OCI-LY1 (cell line): Measurements from ENCODE around the gene SKAP2.

Source experiments
- H2AFZ ChIP-seq: fragments of 200-600 bp; sonication (generic), shearing (Covaris generic); 2 replicates; pipeline ENCODE4 v1.6.0; 2014; ENCODE audit warnings: antibody characterized with exemption, mild to moderate bottlenecking, low read length
- H3F3A ChIP-seq: fragments of 200-600 bp; sonication (generic), shearing (Covaris generic); 2 replicates; pipeline ENCODE4 v1.6.0; 2014; ENCODE audit warnings: mild to moderate bottlenecking, antibody characterized with exemption, low read length, moderate library complexity; ENCODE audit not compliant: insufficient read depth
- H3K27ac ChIP-seq: fragments of 200-600 bp; sonication (generic); 2 replicates; pipeline ENCODE4 v1.5.1; 2014; ENCODE audit warnings: low read length, mixed run types, mild to moderate bottlenecking, low read depth; ENCODE audit not compliant: poor library complexity, severe bottlenecking
- H3K27me3 ChIP-seq: fragments of 200-600 bp; sonication (generic); 2 replicates; pipeline ENCODE4 v1.6.0; 2014; ENCODE audit warnings: antibody characterized with exemption, mild to moderate bottlenecking, low read length, moderate library complexity; ENCODE audit not compliant: insufficient read depth
- H3K36me3 ChIP-seq: fragments of 200-600 bp; sonication (generic); 2 replicates; pipeline ENCODE4 v1.6.1; 2014; ENCODE audit warnings: mild to moderate bottlenecking, antibody characterized with exemption, low read length, moderate library complexity, mixed read lengths; ENCODE audit not compliant: insufficient read depth
- H3K4me1 ChIP-seq: fragments of 200-600 bp; sonication (generic); 2 replicates; pipeline ENCODE4 v1.5.1; 2014; ENCODE audit warnings: mild to moderate bottlenecking, low read length, moderate library complexity; ENCODE audit not compliant: insufficient read depth, severe bottlenecking
- H3K4me2 ChIP-seq: fragments of 200-600 bp; sonication (generic), shearing (Covaris generic); 2 replicates; pipeline ENCODE4 v1.6.1; 2014; ENCODE audit warnings: low read length
- H3K4me3 ChIP-seq: fragments of 200-600 bp; sonication (generic); 2 replicates; pipeline ENCODE4 v1.5.1; 2014; ENCODE audit warnings: low read length, low read depth, mild to moderate bottlenecking, mixed read lengths; ENCODE audit not compliant: poor library complexity, severe bottlenecking
- H3K79me2 ChIP-seq: fragments of 200-600 bp; shearing (Covaris generic); 2 replicates; pipeline ENCODE4 v1.6.1; 2016; ENCODE audit warnings: mixed run types, low read length, mixed read lengths; ENCODE audit not compliant: insufficient read depth
- H3K9ac ChIP-seq: fragments of 200-600 bp; sonication (generic), shearing (Covaris generic); 2 replicates; pipeline ENCODE4 v1.6.1; 2014; ENCODE audit warnings: mild to moderate bottlenecking, low read length, mixed read lengths
- H3K9me2 ChIP-seq: fragments of 200-600 bp; sonication (generic), shearing (Covaris generic); 2 replicates; pipeline ENCODE4 v1.6.1; 2014; ENCODE audit warnings: low read depth, mild to moderate bottlenecking, low read length, mixed read lengths
- H3K9me3 ChIP-seq: fragments of 200-600 bp; shearing (Covaris generic); 2 replicates; pipeline ENCODE4 v1.6.1; 2014; ENCODE audit warnings: low read length, mixed read lengths
- H4K20me1 ChIP-seq: fragments of 200-600 bp; sonication (generic), shearing (Covaris generic); 2 replicates; pipeline ENCODE4 v1.6.0; 2016; ENCODE audit warnings: mild to moderate bottlenecking, low read length; ENCODE audit not compliant: insufficient read depth
- CTCF ChIP-seq: fragments of 200-600 bp; sonication (generic), shearing (Covaris generic); IDR thresholded peaks from 2 replicates; pipeline ENCODE4 v1.5.1; 2017; ENCODE audit warnings: mild to moderate bottlenecking, antibody characterized with exemption, low read length, moderate library complexity, mixed read lengths
- EZH2 ChIP-seq: fragments of 200-600 bp; sonication (generic), shearing (Covaris generic); IDR thresholded peaks from 2 replicates; pipeline ENCODE4 v1.8.0; 2017; ENCODE audit warnings: borderline replicate concordance, mixed run types, mild to moderate bottlenecking, antibody characterized with exemption, low read length, moderate library complexity, mixed read lengths

SKAP2 gene

GRCh38 chr7:26683277-26683676 is 181.1 kb downstream of the SKAP2 start:
- TF ChIP-seq CTCF: no peak
- H3K79me2 ChIP-seq: no peaks in the 10 kb centered on the region
- H2AFZ ChIP-seq: no peak overlapping the region

GRCh38 chr7:26681819-26682418 is 182.5 kb downstream of the SKAP2 start:
- no peaks in the 10 kb centered on the region for H3K9me2 ChIP-seq
- H3K27me3 ChIP-seq: no peaks in the 10 kb centered on the region
- H3F3A ChIP-seq: no peaks in the 10 kb centered on the region
- H2AFZ ChIP-seq: no peak overlapping the region
- no peak overlapping the region for H3K4me3 ChIP-seq
- H3K79me2 ChIP-seq: no peaks in the 10 kb centered on the region
- no peaks in the 10 kb centered on the region for H3K36me3 ChIP-seq
- H3K27ac ChIP-seq: no peak overlapping the region
- no peaks in the 10 kb centered on the region for H3K9me3 ChIP-seq
- no peaks in the 10 kb centered on the region for H4K20me1 ChIP-seq
- no peak overlapping the region for H3K9ac ChIP-seq
- TF ChIP-seq EZH2 (no peak), CTCF (peak; percentile 95)
- no peak overlapping the region for H3K4me2 ChIP-seq
- peaks cover 5% of the 10 kb centered on the region for H3K4me1 ChIP-seq

More at GRCh38 chr7:26683277-26683676, 181.1 kb downstream of the SKAP2 start:
- Histone ChIP-seq H3K4me3 (no peak overlapping the region), H3F3A (no peaks in the 10 kb centered on the region), H3K27me3 (no peaks in the 10 kb centered on the region), H3K9ac (no peak overlapping the region), H3K27ac (no peak overlapping the region), H3K9me2 (no peaks in the 10 kb centered on the region), H3K36me3 (no peaks in the 10 kb centered on the region), H3K4me1 (peaks cover 7% of the 10 kb centered on the region), H3K9me3 (no peaks in the 10 kb centered on the region), H3K4me2 (no peak overlapping the region), H4K20me1 (no peaks in the 10 kb centered on the region)

GRCh38 chr7:26680587-26680986 is 183.8 kb downstream of the SKAP2 start:
- H3K36me3 ChIP-seq: no peaks in the 10 kb centered on the region
- H3K79me2 ChIP-seq: no peaks in the 10 kb centered on the region
- no peak for TF ChIP-seq EZH2
- TF ChIP-seq CTCF: no peak
- H3K4me2 ChIP-seq: no peak overlapping the region
- H3F3A ChIP-seq: no peaks in the 10 kb centered on the region
- no peaks in the 10 kb centered on the region for H3K9me2 ChIP-seq
- H3K27ac ChIP-seq: no peak overlapping the region
- no peaks in the 10 kb centered on the region for H3K4me1 ChIP-seq
- no peak overlapping the region for H2AFZ ChIP-seq
- H3K27me3 ChIP-seq: no peaks in the 10 kb centered on the region
- H3K4me3 ChIP-seq: no peak overlapping the region
- no peaks in the 10 kb centered on the region for H3K9me3 ChIP-seq
- no peak overlapping the region for H3K9ac ChIP-seq
- no peaks in the 10 kb centered on the region for H4K20me1 ChIP-seq
